HepG2 (cell line): Measurements from ENCODE around the gene BMERB1. TPM values are rescaled to one million over a fixed set of nuclear protein-coding genes. Genes with fewer than 3 reads are reported as not detected.

ENCODE experiments used
- ADNP ChIP-seq: sonication (generic); formaldehyde crosslinking; IDR thresholded peaks from 2 replicates; pipeline ENCODE4 v1.4.0; 2020; ENCODE audit warnings: missing genetic modification reagents
- ASH2L ChIP-seq: fragments of 300-600, 200-600 bp; sonication (generic); IDR thresholded peaks from 2 replicates; pipeline ENCODE4 v1.7.0; 2017; ENCODE audit warnings: low read depth, mild to moderate bottlenecking, moderate library complexity, mixed read lengths, low read length; ENCODE audit not compliant: insufficient read length
- ATF7 ChIP-seq, 2 experiments: fragments of 450-650 bp in 1 of 2; sonication (generic) in 1 of 2; formaldehyde crosslinking in 1 of 2; IDR thresholded peaks; 2 replicates each; pipeline versions ENCODE4 v1.4.0 to v1.6.1; 2016 to 2020; ENCODE audit warnings: antibody characterized with exemption in 1 of 2, mild to moderate bottlenecking in 1 of 2, missing genetic modification reagents in 1 of 2
- CBX1 ChIP-seq: IDR thresholded peaks from one replicate; pipeline ENCODE4 v1.6.1; 2016; ENCODE audit warnings: antibody characterized with exemption, low read depth
- CREM ChIP-seq, 2 experiments: sonication (generic) in 1 of 2; formaldehyde crosslinking in 1 of 2; IDR thresholded peaks; 2 replicates each; pipeline versions ENCODE4 v1.4.0 to v1.6.1; 2016 to 2020; ENCODE audit warnings: antibody characterized with exemption in 1 of 2, mild to moderate bottlenecking in 1 of 2, missing genetic modification reagents in 1 of 2
- ELF3 ChIP-seq: IDR thresholded peaks from 2 replicates; pipeline ENCODE4 v1.6.1; 2016; ENCODE audit warnings: missing genetic modification reagents, missing compliant biosample characterization
- HMG20B ChIP-seq: conservative IDR thresholded peaks from 2 replicates; pipeline ENCODE4 v1.6.1; 2016; ENCODE audit warnings: missing genetic modification reagents, missing compliant biosample characterization
- PHF21A ChIP-seq: sonication (generic); formaldehyde crosslinking; IDR thresholded peaks from 2 replicates; pipeline ENCODE4 v1.5.0; 2020; ENCODE audit warnings: mild to moderate bottlenecking, missing genetic modification reagents
- PPARG ChIP-seq: conservative IDR thresholded peaks from 2 replicates; pipeline ENCODE4 v1.6.1; 2016; ENCODE audit warnings: missing biosample characterization, missing genetic modification reagents
- TP53 ChIP-seq: sonication (generic); formaldehyde crosslinking; conservative IDR thresholded peaks from 2 replicates; pipeline ENCODE4 v1.4.0; 2020; ENCODE audit warnings: missing genetic modification reagents
- WIZ ChIP-seq: sonication (generic); formaldehyde crosslinking; IDR thresholded peaks from 2 replicates; pipeline ENCODE4 v1.5.1; 2020; ENCODE audit warnings: mild to moderate bottlenecking, missing genetic modification reagents
- ZNF20 ChIP-seq: sonication (generic); formaldehyde crosslinking; IDR thresholded peaks from 2 replicates; pipeline ENCODE4 v1.4.0; 2020; ENCODE audit warnings: mild to moderate bottlenecking, moderate library complexity, missing genetic modification reagents
- ZNF234 ChIP-seq: sonication (generic); formaldehyde crosslinking; conservative IDR thresholded peaks from 2 replicates; pipeline ENCODE4 v1.5.1; 2020; ENCODE audit warnings: mild to moderate bottlenecking, missing genetic modification reagents
- ZNF816 ChIP-seq: sonication (generic); formaldehyde crosslinking; IDR thresholded peaks from 2 replicates; pipeline ENCODE4 v1.8.0; 2022; ENCODE audit warnings: missing genetic modification reagents, mild to moderate bottlenecking, borderline replicate concordance
- polyA plus RNA-seq, 8 experiments: library from polyadenylated mRNA; depleted of rRNA in 3 of 8; stranded (reverse) in 7 of 8; unstranded in 1 of 8; fragments of >200 nt; fragmentation: Illumina TruSeq in 4 of 8; extraction: Trizol in 4 of 8; gene quantifications; 2 replicates each; pipeline versions ENCODE4 v1.2.1 to v1.2.3, GENCODE V29; 2011 to 2016; ENCODE audit warnings: low read depth in 4 of 8, missing spikeins in 1 of 8, mixed read lengths in 1 of 8; ENCODE audit not compliant: insufficient read depth in 1 of 8
- total RNA-seq, 5 experiments: library from RNA; depleted of rRNA; stranded (reverse); fragments of >200 nt; fragmentation: Illumina TruSeq; extraction: Trizol; gene quantifications; 2 replicates each; pipeline ENCODE4 v1.2.3, GENCODE V29; 2016; ENCODE audit warnings: low read depth in 1 of 5
- TF ChIP-seq, protein P1 (sequence below): sonication (generic); formaldehyde crosslinking; IDR thresholded peaks from 2 replicates; pipeline ENCODE4 v1.5.1; 2020; ENCODE audit warnings: mild to moderate bottlenecking, missing genetic modification reagents
- TF ChIP-seq, protein P2 (sequence below): IDR thresholded peaks from 2 replicates; pipeline ENCODE4 v1.6.1; 2018; ENCODE audit warnings: missing genetic modification reagents, mild to moderate bottlenecking, missing compliant biosample characterization
- TF ChIP-seq, protein P3 (sequence below): sonication (generic); formaldehyde crosslinking; IDR thresholded peaks from 2 replicates; pipeline ENCODE4 v1.4.0; 2020; ENCODE audit warnings: missing genetic modification reagents
- TF ChIP-seq, protein P4 (sequence below): sonication (generic); formaldehyde crosslinking; IDR thresholded peaks from 2 replicates; pipeline ENCODE4 v1.5.0; 2020; ENCODE audit warnings: mild to moderate bottlenecking, missing genetic modification reagents, moderate library complexity
- TF ChIP-seq, protein P5 (sequence below): sonication (generic); formaldehyde crosslinking; IDR thresholded peaks from 2 replicates; pipeline ENCODE4 v1.8.1; 2023; ENCODE audit warnings: mild to moderate bottlenecking, moderate library complexity, missing genetic modification reagents

BMERB1 gene
- total and polyA plus RNA-seq, 2 of the 13 experiments (the other 11 are each of a cell fraction or from before 2014, with no cell fraction given): 1.4 TPM

DNA sequence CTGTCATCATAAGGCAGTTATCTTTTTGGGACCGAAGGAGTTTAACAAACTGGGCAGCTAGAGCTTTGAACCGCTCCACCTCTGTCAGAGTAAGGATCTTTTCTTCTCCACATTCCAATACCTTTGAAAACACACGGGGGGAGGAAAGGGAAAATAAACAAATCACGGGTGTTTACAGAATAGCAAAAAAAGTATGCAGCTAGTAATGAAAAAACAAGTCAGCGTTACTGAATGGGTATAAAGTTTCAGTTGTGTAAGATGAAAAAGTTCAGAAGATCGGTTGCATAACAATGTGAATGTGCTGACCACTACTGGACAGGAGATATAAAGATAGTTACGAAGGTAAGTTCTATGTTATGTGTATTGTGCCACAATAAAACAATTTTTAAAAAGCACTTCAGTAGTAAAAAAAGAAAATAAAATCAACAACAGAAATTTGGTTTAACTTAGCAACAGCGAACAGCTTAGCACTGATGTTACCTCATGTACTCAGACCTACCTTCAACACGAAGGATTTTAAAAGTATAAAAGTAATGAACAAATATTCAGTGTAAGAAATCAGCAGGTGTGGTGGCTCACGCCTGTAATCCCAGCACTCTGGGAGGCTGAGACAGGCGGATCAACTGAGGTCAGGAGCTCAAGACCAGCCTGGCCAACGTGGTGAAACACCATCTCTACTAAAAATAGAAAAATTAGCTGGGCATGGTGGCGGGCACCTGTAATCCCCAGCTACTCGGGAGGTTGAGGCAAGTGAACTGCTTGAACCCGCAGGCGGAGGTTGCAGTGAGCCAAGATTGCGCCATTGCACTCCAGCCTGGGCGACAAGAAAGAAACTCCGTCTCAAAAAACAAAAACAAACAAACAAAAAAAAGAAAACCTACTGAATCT lies 174.3 kb downstream of the BMERB1 start (continued):
- TF ChIP-seq, protein P1, sequence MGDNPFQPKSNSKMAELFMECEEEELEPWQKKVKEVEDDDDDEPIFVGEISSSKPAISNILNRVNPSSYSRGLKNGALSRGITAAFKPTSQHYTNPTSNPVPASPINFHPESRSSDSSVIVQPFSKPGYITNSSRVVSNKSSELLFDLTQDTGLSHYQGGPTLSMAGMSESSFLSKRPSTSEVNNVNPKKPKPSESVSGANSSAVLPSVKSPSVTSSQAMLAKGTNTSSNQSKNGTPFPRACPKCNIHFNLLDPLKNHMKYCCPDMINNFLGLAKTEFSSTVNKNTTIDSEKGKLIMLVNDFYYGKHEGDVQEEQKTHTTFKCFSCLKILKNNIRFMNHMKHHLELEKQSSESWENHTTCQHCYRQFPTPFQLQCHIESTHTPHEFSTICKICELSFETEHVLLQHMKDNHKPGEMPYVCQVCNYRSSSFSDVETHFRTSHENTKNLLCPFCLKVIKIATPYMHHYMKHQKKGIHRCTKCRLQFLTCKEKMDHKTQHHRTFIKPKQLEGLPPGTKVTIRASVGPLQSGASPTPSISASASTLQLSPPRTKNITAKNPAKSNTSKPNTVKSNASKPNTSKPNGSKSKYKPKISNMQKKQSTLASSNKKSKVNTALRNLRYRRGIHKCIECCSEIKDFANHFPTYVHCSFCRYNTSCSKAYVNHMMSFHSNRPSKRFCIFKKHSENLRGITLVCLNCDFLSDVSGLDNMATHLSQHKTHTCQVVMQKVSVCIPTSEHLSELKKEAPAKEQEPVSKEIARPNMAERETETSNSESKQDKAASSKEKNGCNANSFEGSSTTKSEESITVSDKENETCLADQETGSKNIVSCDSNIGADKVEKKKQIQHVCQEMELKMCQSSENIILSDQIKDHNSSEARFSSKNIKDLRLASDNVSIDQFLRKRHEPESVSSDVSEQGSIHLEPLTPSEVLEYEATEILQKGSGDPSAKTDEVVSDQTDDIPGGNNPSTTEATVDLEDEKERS (CRISPR knock-in tag): 0 out of 2 replicates have a peak, but pooled peaks have one; percentile 13
- TF ChIP-seq, protein P2, sequence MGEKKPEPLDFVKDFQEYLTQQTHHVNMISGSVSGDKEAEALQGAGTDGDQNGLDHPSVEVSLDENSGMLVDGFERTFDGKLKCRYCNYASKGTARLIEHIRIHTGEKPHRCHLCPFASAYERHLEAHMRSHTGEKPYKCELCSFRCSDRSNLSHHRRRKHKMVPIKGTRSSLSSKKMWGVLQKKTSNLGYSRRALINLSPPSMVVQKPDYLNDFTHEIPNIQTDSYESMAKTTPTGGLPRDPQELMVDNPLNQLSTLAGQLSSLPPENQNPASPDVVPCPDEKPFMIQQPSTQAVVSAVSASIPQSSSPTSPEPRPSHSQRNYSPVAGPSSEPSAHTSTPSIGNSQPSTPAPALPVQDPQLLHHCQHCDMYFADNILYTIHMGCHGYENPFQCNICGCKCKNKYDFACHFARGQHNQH (CRISPR knock-in tag): peak; percentile 18; the same call in 1 of the 2 replicates
- TF ChIP-seq WIZ (peak; percentile 42; the same call in 1 of the 2 replicates), ZNF816 (CRISPR knock-in tag) (peak; percentile 98), TP53 (CRISPR knock-in tag) (0 out of 2 replicates have a peak, but pooled peaks have one; percentile 49), PPARG (CRISPR knock-in tag) (peak; percentile 85), ELF3 (peak; percentile 95), ASH2L (peak; percentile 64), ZNF234 (no peak), HMG20B (CRISPR knock-in tag) (peak; percentile 82), CREM (IDR thresholded peaks at IDR 0.05) (peak; percentile 82), CREM (CRISPR knock-in tag; IDR thresholded peaks at IDR 0.05) (no peak), ZNF20 (CRISPR knock-in tag) (peak; percentile 42; the same call in 1 of the 2 replicates), ADNP (CRISPR knock-in tag) (no peak), CBX1 (no peak), ATF7 (IDR thresholded peaks at IDR 0.05) (peak; percentile 36; the same call in 1 of the 2 replicates), ATF7 (CRISPR knock-in tag; IDR thresholded peaks at IDR 0.05) (no peak; the same call in 1 of the 2 replicates), PHF21A (peak; percentile 95)
- TF ChIP-seq, protein P3, sequence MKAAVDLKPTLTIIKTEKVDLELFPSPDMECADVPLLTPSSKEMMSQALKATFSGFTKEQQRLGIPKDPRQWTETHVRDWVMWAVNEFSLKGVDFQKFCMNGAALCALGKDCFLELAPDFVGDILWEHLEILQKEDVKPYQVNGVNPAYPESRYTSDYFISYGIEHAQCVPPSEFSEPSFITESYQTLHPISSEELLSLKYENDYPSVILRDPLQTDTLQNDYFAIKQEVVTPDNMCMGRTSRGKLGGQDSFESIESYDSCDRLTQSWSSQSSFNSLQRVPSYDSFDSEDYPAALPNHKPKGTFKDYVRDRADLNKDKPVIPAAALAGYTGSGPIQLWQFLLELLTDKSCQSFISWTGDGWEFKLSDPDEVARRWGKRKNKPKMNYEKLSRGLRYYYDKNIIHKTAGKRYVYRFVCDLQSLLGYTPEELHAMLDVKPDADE (CRISPR knock-in tag): peak; percentile 62; the same call in 1 of the 2 replicates
- TF ChIP-seq, protein P4, sequence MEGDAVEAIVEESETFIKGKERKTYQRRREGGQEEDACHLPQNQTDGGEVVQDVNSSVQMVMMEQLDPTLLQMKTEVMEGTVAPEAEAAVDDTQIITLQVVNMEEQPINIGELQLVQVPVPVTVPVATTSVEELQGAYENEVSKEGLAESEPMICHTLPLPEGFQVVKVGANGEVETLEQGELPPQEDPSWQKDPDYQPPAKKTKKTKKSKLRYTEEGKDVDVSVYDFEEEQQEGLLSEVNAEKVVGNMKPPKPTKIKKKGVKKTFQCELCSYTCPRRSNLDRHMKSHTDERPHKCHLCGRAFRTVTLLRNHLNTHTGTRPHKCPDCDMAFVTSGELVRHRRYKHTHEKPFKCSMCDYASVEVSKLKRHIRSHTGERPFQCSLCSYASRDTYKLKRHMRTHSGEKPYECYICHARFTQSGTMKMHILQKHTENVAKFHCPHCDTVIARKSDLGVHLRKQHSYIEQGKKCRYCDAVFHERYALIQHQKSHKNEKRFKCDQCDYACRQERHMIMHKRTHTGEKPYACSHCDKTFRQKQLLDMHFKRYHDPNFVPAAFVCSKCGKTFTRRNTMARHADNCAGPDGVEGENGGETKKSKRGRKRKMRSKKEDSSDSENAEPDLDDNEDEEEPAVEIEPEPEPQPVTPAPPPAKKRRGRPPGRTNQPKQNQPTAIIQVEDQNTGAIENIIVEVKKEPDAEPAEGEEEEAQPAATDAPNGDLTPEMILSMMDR: peak; percentile 70
- TF ChIP-seq, protein P5, sequence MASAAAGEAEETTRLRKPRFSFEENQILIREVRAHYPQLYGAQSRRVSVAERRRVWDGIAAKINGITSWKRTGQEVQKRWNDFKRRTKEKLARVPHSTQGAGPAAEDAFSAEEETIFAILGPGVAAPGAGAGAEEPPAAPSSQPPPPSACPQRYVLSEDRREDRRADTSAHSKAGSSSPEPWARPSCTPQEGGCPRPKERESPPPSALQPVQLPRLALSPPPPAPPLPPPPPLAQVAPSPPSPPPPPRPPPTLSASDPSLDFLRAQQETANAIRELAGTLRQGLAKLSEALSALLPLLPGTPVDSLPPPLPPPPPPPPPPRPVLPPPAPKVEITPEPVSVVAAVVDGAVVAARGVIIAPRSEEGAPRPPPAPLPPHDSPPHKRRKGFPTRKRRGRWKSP (CRISPR knock-in tag): peak; percentile 76; the same call in 1 of the 2 replicates
